Smooth muscle cell (in vitro differentiated cells): ENCODE data around the gene CCR3. TPM values are rescaled to one million over a fixed set of nuclear protein-coding genes. Genes with fewer than 3 reads are reported as not detected.

Experiments
- DNase-seq: peaks from one replicate; lab custom pipeline; 2025; ENCODE audit not compliant: unreplicated experiment; lab: John Stamatoyannopoulos, UW
- H2AFZ ChIP-seq: fragments of 200-600 bp; sonication (generic); 2 replicates; pipeline ENCODE4 v1.6.0; 2016; ENCODE audit warnings: antibody characterized with exemption, low read depth, mild to moderate bottlenecking
- H3F3A ChIP-seq: fragments of 200-600 bp; sonication (generic); 2 replicates; pipeline ENCODE4 v1.6.0; 2017; ENCODE audit warnings: antibody characterized with exemption, low read depth
- H3K27ac ChIP-seq: fragments of 200-600 bp; sonication (generic); 2 replicates; pipeline ENCODE4 v1.5.1; 2016; ENCODE audit warnings: low read depth, mild to moderate bottlenecking
- H3K27me3 ChIP-seq: fragments of 200-600 bp; sonication (generic); 2 replicates; pipeline ENCODE4 v1.6.1; 2016; ENCODE audit warnings: low read depth, mild to moderate bottlenecking
- H3K36me3 ChIP-seq: fragments of 200-600 bp; sonication (generic); 2 replicates; pipeline ENCODE4 v1.5.1; 2016; ENCODE audit warnings: low read depth
- H3K4me1 ChIP-seq: fragments of 200-600 bp; sonication (generic); 2 replicates; pipeline ENCODE4 v1.5.1; 2016; ENCODE audit warnings: low read depth
- H3K4me2 ChIP-seq: fragments of 200-600 bp; sonication (generic); 2 replicates; pipeline ENCODE4 v1.6.0; 2016; ENCODE audit warnings: mild to moderate bottlenecking
- H3K4me3 ChIP-seq: fragments of 200-600 bp; sonication (generic); 2 replicates; pipeline ENCODE4 v1.5.1; 2016; ENCODE audit warnings: mild to moderate bottlenecking
- H3K79me2 ChIP-seq: fragments of 200-600 bp; sonication (generic); 2 replicates; pipeline ENCODE4 v1.6.0; 2016; ENCODE audit warnings: low read depth, mild to moderate bottlenecking
- H3K9ac ChIP-seq: fragments of 200-600 bp; sonication (generic); 2 replicates; pipeline ENCODE4 v1.6.0; 2016; ENCODE audit warnings: low read depth
- H3K9me3 ChIP-seq: fragments of 200-600 bp; sonication (generic); replicated peaks from 2 replicates; pipeline ENCODE4 v1.5.1; 2016; ENCODE audit warnings: low read depth
- H4K20me1 ChIP-seq: fragments of 200-600 bp; sonication (generic); 2 replicates; pipeline ENCODE4 v1.6.0; 2016; ENCODE audit warnings: low read depth
- CTCF ChIP-seq: fragments of 200-600 bp; sonication (generic); IDR thresholded peaks from 2 replicates; pipeline ENCODE4 v1.5.1; 2017; ENCODE audit warnings: borderline replicate concordance, mild to moderate bottlenecking, antibody characterized with exemption; ENCODE audit not compliant: insufficient read depth, poor library complexity, severe bottlenecking
- WGBS: methylation state at CpG from one replicate; pipeline ENCODE4 v1.1.7; 2016; ENCODE audit warnings: low lambda C conversion rate; 5-methylcytosine and 5-hydroxymethylcytosine counted together
- polyA plus RNA-seq: library from polyadenylated mRNA; unstranded; fragments of >200 nt; fragmentation: Nextera tagmentation; extraction: Ambion mirVana; gene quantifications from 2 replicates; pipeline ENCODE4 v1.2.1, GENCODE V29; 2016
- total RNA-seq: library from RNA; depleted of rRNA; stranded (reverse); fragments of >200 nt; gene quantifications from 2 replicates; pipeline ENCODE4 v1.2.3, GENCODE V29; 2014

CCR3 gene
- total and polyA plus RNA-seq, 2 experiments from 2014 or later, result not detected

- Histone ChIP-seq H3K36me3 (no peaks in the 10 kb centered on the region), H3K9me3 (no peaks in the 10 kb centered on the region), H4K20me1 (no peaks in the 10 kb centered on the region), H3F3A (no peaks in the 10 kb centered on the region), H3K27ac (no peak overlapping the region), H2AFZ (no peak overlapping the region), H3K9ac (no peak overlapping the region), H3K4me2 (no peak overlapping the region), H3K79me2 (no peaks in the 10 kb centered on the region), H3K4me1 (no peaks in the 10 kb centered on the region), H3K4me3 (no peak overlapping the region), H3K27me3 (no peaks in the 10 kb centered on the region)
- 89% methylated on average over 4 of the region's 4 CpGs for WGBS
- no peak for DNase-seq
- no peak for TF ChIP-seq CTCF
Measured at GRCh38 chr3:46272028-46272451, 29.8 kb downstream of the CCR3 start.

GRCh38 chr3:46276497-46277099 lies 34.3 kb downstream of the CCR3 start:
- peak; percentile 53 for TF ChIP-seq CTCF
- WGBS, result 69% methylated on average over 9 of the region's 9 CpGs
- Histone ChIP-seq H3F3A (no peaks in the 10 kb centered on the region), H3K4me1 (no peaks in the 10 kb centered on the region), H3K4me3 (no peak overlapping the region), H3K27me3 (no peaks in the 10 kb centered on the region), H3K4me2 (no peak overlapping the region), H3K79me2 (no peaks in the 10 kb centered on the region), H4K20me1 (no peaks in the 10 kb centered on the region), H2AFZ (no peak overlapping the region), H3K9me3 (no peaks in the 10 kb centered on the region), H3K36me3 (no peaks in the 10 kb centered on the region), H3K27ac (no peak overlapping the region), H3K9ac (no peak overlapping the region)
- no peak for DNase-seq

GRCh38 chr3:46277476-46277875 lies 35.2 kb downstream of the CCR3 start:
- Histone ChIP-seq H3K4me1 (no peaks in the 10 kb centered on the region), H3F3A (no peaks in the 10 kb centered on the region), H4K20me1 (no peaks in the 10 kb centered on the region), H3K27ac (no peak overlapping the region), H3K36me3 (no peaks in the 10 kb centered on the region), H3K9me3 (no peaks in the 10 kb centered on the region), H3K4me2 (no peak overlapping the region), H3K27me3 (peaks cover 2% of the 10 kb centered on the region), H2AFZ (no peak overlapping the region), H3K9ac (no peak overlapping the region), H3K79me2 (no peaks in the 10 kb centered on the region), H3K4me3 (no peak overlapping the region)
- WGBS, result 49% methylated on average over 2 of the region's 2 CpGs
- DNase-seq, result no peak
- no peak for TF ChIP-seq CTCF
